Upper lobe of right lung (tissue), 1 donor: Measurements from ENCODE around the gene SLC1A7. TPM values are rescaled to one million over a fixed set of nuclear protein-coding genes. Genes with fewer than 3 reads are reported as not detected.

Source experiments
- ATAC-seq: fragments of 200-7000 bp; cut with Tn5 transposase; one replicate; pipeline ENCODE4 v1.9.1; 2020; ENCODE audit warnings: mild to moderate bottlenecking, moderate library complexity
- DNase-seq: peaks from one replicate; pipeline ENCODE4 v3.0.0-alpha.2; 2020
- H3K27ac ChIP-seq: fragments of 200-600 bp; one replicate; pipeline ENCODE4 v1.8.0; 2022
- H3K27me3 ChIP-seq: fragments of 200-600 bp; one replicate; pipeline ENCODE4 v1.8.0; 2022; ENCODE audit warnings: mild to moderate bottlenecking
- H3K36me3 ChIP-seq: fragments of 200-600 bp; one replicate; pipeline ENCODE4 v1.8.0; 2022
- H3K4me1 ChIP-seq: fragments of 200-600 bp; one replicate; pipeline ENCODE4 v1.8.0; 2022
- H3K4me3 ChIP-seq: fragments of 200-600 bp; one replicate; pipeline ENCODE4 v1.8.0; 2022; ENCODE audit warnings: mild to moderate bottlenecking
- H3K9me3 ChIP-seq: fragments of 200-600 bp; one replicate; pipeline ENCODE4 v1.8.0; 2022
- CTCF ChIP-seq: fragments of 200-600 bp; IDR thresholded peaks from one replicate; pipeline ENCODE4 v1.8.0; 2022; ENCODE audit warnings: antibody characterized with exemption
- intact Hi-C: fragments of 100-400 bp; cut with DNase I; formaldehyde crosslinking; loops from one replicate; pipeline ENCODE4 v1.11.0; 2022
- total RNA-seq: library from RNA; stranded (reverse); fragmentation: NEBNext Ultra II Directional; extraction: Animal tissue kit (Norgen Biotek cat#: 25700); gene quantifications from one replicate; pipeline ENCODE4 v1.2.1, GENCODE V29; 2021
- donor health status: DM: no; HTN: yes; CAD: no; lungs with severe emphysema.

The SLC1A7 gene
- total RNA-seq, 1 donor from 2014 or later: 0.26 TPM

GRCh38 chr1:53070621-53071020, 71.8 kb downstream of the SLC1A7 start:
- no peak for DNase-seq
- no peak for TF ChIP-seq CTCF
- no peaks in the 10 kb centered on the region for H3K9me3 ChIP-seq
- H3K27ac ChIP-seq: no peak overlapping the region
- intact Hi-C loops: no loop called here
- H3K4me3 ChIP-seq: no peak overlapping the region
- H3K27me3 ChIP-seq: no peaks in the 10 kb centered on the region
- no peaks in the 10 kb centered on the region for H3K36me3 ChIP-seq
- H3K4me1 ChIP-seq: peaks cover 3% of the 10 kb centered on the region
- ATAC-seq: no peak

- TF ChIP-seq CTCF: no peak
- no peak for ATAC-seq
- Histone ChIP-seq H3K9me3 (no peaks in the 10 kb centered on the region), H3K27me3 (no peaks in the 10 kb centered on the region), H3K27ac (no peak overlapping the region), H3K4me3 (no peak overlapping the region), H3K36me3 (no peaks in the 10 kb centered on the region), H3K4me1 (peaks cover 3% of the 10 kb centered on the region)
- intact Hi-C loops: no loop called here
- peak; percentile 66 for DNase-seq
Observed at GRCh38 chr1:53069663-53070327, 72.6 kb downstream of the SLC1A7 start.

- no peak for TF ChIP-seq CTCF
- intact Hi-C loops: no loop called here
- H3K27ac ChIP-seq: no peak overlapping the region
- H3K36me3 ChIP-seq: no peaks in the 10 kb centered on the region
- no peaks in the 10 kb centered on the region for H3K27me3 ChIP-seq
- DNase-seq (no peak), ATAC-seq (no peak)
- H3K9me3 ChIP-seq: no peaks in the 10 kb centered on the region
- H3K4me3 ChIP-seq: no peak overlapping the region
- H3K4me1 ChIP-seq: peaks cover 3% of the 10 kb centered on the region
Observed at GRCh38 chr1:53069265-53069662, 73.2 kb downstream of the SLC1A7 start.

- TF ChIP-seq CTCF: no peak
- Histone ChIP-seq H3K4me3 (no peak overlapping the region), H3K4me1 (peaks cover 3% of the 10 kb centered on the region), H3K9me3 (no peaks in the 10 kb centered on the region), H3K27me3 (no peaks in the 10 kb centered on the region), H3K36me3 (no peaks in the 10 kb centered on the region), H3K27ac (no peak overlapping the region)
- intact Hi-C loops: no loop called here
- DNase-seq (no peak), ATAC-seq (no peak)
Observed at GRCh38 chr1:53068314-53069099, 73.9 kb downstream of the SLC1A7 start.

- Histone ChIP-seq H3K27me3 (peaks cover 6% of the 10 kb centered on the region), H3K9me3 (no peaks in the 10 kb centered on the region), H3K4me3 (no peak overlapping the region), H3K27ac (no peak overlapping the region), H3K36me3 (no peaks in the 10 kb centered on the region), H3K4me1 (peaks cover 6% of the 10 kb centered on the region)
- no peak for TF ChIP-seq CTCF
- no peak for DNase-seq
- intact Hi-C loops: no loop called here
- no peak for ATAC-seq
Observed at GRCh38 chr1:53067886-53068285, 74.6 kb downstream of the SLC1A7 start.
